HepG2 (cell line): ENCODE results near the gene ING1. TPM values are rescaled to one million over a fixed set of nuclear protein-coding genes. Genes with fewer than 3 reads are reported as not detected.

ENCODE experiments used
- ARID3A ChIP-seq: IDR thresholded peaks from 2 replicates; pipeline ENCODE4 v1.6.1; 2012; ENCODE audit warnings: low read depth, low read length, improper control_type of control experiment
- BRD4 ChIP-seq: sonication (generic); formaldehyde crosslinking; IDR thresholded peaks from 2 replicates; pipeline ENCODE4 v1.4.0; 2020; ENCODE audit warnings: missing genetic modification reagents
- CENPX ChIP-seq: sonication (generic); formaldehyde crosslinking; IDR thresholded peaks from 2 replicates; pipeline ENCODE4 v1.9.0; 2021; ENCODE audit warnings: mild to moderate bottlenecking, missing genetic modification reagents, moderate library complexity
- HNRNPUL1 ChIP-seq: fragments of 200-400 bp; formaldehyde crosslinking; IDR thresholded peaks from 2 replicates; pipeline ENCODE4 v1.6.1; 2017; ENCODE audit warnings: low read depth, mild to moderate bottlenecking, low read length, moderate library complexity
- PAWR ChIP-seq: sonication (generic); formaldehyde crosslinking; IDR thresholded peaks from 2 replicates; pipeline ENCODE4 v1.4.0; 2020; ENCODE audit warnings: missing genetic modification reagents, mild to moderate bottlenecking, borderline replicate concordance
- RELA ChIP-seq: sonication (generic); formaldehyde crosslinking; IDR thresholded peaks from 2 replicates; pipeline ENCODE4 v1.4.0; 2020; ENCODE audit warnings: missing genetic modification reagents
- SMYD3 ChIP-seq: sonication (generic); formaldehyde crosslinking; IDR thresholded peaks from 2 replicates; pipeline ENCODE4 v1.8.1; 2023; ENCODE audit warnings: mild to moderate bottlenecking, missing genetic modification reagents
- SNAPC5 ChIP-seq: sonication (generic); formaldehyde crosslinking; IDR thresholded peaks from 2 replicates; pipeline ENCODE4 v1.8.1; 2023; ENCODE audit warnings: mild to moderate bottlenecking, missing genetic modification reagents, borderline replicate concordance
- TBX2 ChIP-seq: sonication (generic); formaldehyde crosslinking; IDR thresholded peaks from 2 replicates; pipeline ENCODE4 v1.5.0; 2020; ENCODE audit warnings: missing genetic modification reagents, mild to moderate bottlenecking, borderline replicate concordance
- TEAD3 ChIP-seq: optimal IDR thresholded peaks from 2 replicates; pipeline ENCODE3; 2016; ENCODE audit warnings: borderline replicate concordance
- ZFP1 ChIP-seq: IDR thresholded peaks from 2 replicates; pipeline ENCODE4 v1.6.1; 2016
- ZFP36 ChIP-seq: fragments of 150-350 bp; IDR thresholded peaks from 2 replicates; pipeline ENCODE4 v1.6.1; 2018; ENCODE audit warnings: borderline replicate concordance, low read length, low read depth; ENCODE audit not compliant: partially characterized antibody
- ZNF225 ChIP-seq: sonication (generic); formaldehyde crosslinking; IDR thresholded peaks from 2 replicates; pipeline ENCODE4 v1.4.0; 2020; ENCODE audit warnings: mild to moderate bottlenecking, missing genetic modification reagents
- ZNF503 ChIP-seq: sonication (generic); formaldehyde crosslinking; IDR thresholded peaks from 2 replicates; pipeline ENCODE4 v1.4.0; 2020; ENCODE audit warnings: missing genetic modification reagents
- ZNF558 ChIP-seq: sonication (generic); formaldehyde crosslinking; IDR thresholded peaks from 2 replicates; pipeline ENCODE4 v1.9.0; 2022; ENCODE audit warnings: mild to moderate bottlenecking, missing genetic modification reagents, borderline replicate concordance
- ZNF563 ChIP-seq: sonication (generic); formaldehyde crosslinking; IDR thresholded peaks from 2 replicates; pipeline ENCODE4 v1.8.0; 2022; ENCODE audit warnings: mild to moderate bottlenecking, moderate library complexity, missing genetic modification reagents
- polyA plus RNA-seq, 8 experiments: library from polyadenylated mRNA; depleted of rRNA in 3 of 8; stranded (reverse) in 7 of 8; unstranded in 1 of 8; fragments of >200 nt; fragmentation: Illumina TruSeq in 4 of 8; extraction: Trizol in 4 of 8; gene quantifications; 2 replicates each; pipeline versions ENCODE4 v1.2.1 to v1.2.3, GENCODE V29; 2011 to 2016; ENCODE audit warnings: low read depth in 4 of 8, missing spikeins in 1 of 8, mixed read lengths in 1 of 8; ENCODE audit not compliant: insufficient read depth in 1 of 8
- total RNA-seq, 5 experiments: library from RNA; depleted of rRNA; stranded (reverse); fragments of >200 nt; fragmentation: Illumina TruSeq; extraction: Trizol; gene quantifications; 2 replicates each; pipeline ENCODE4 v1.2.3, GENCODE V29; 2016; ENCODE audit warnings: low read depth in 1 of 5
- TF ChIP-seq, protein P1 (sequence below): sonication (generic); formaldehyde crosslinking; conservative IDR thresholded peaks from 2 replicates; pipeline ENCODE4 v1.8.0; 2022; ENCODE audit warnings: mild to moderate bottlenecking, moderate library complexity, missing genetic modification reagents
- TF ChIP-seq, protein P2 (sequence below): sonication (generic); formaldehyde crosslinking; IDR thresholded peaks from 2 replicates; pipeline ENCODE4 v1.9.0; 2021; ENCODE audit warnings: missing genetic modification reagents, mild to moderate bottlenecking, borderline replicate concordance
- TF ChIP-seq, protein P3 (sequence below): sonication (generic); formaldehyde crosslinking; IDR thresholded peaks from 2 replicates; pipeline ENCODE4 v1.4.0; 2020; ENCODE audit warnings: missing genetic modification reagents

Gene ING1
- total and polyA plus RNA-seq, 2 of the 13 experiments (the other 11 are each of a cell fraction or from before 2014, with no cell fraction given), result 8.1 to 16.1 TPM

- TF ChIP-seq, protein P1, sequence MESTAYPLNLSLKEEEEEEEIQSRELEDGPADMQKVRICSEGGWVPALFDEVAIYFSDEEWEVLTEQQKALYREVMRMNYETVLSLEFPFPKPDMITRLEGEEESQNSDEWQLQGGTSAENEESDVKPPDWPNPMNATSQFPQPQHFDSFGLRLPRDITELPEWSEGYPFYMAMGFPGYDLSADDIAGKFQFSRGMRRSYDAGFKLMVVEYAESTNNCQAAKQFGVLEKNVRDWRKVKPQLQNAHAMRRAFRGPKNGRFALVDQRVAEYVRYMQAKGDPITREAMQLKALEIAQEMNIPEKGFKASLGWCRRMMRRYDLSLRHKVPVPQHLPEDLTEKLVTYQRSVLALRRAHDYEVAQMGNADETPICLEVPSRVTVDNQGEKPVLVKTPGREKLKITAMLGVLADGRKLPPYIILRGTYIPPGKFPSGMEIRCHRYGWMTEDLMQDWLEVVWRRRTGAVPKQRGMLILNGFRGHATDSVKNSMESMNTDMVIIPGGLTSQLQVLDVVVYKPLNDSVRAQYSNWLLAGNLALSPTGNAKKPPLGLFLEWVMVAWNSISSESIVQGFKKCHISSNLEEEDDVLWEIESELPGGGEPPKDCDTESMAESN, result no peak
- no peak for TF ChIP-seq TEAD3 (CRISPR knock-in tag)
- no peak; the same call in 1 of the 2 replicates for TF ChIP-seq SMYD3 (CRISPR knock-in tag)
- TF ChIP-seq CENPX (CRISPR knock-in tag), result no peak
- no peak for TF ChIP-seq ZNF558 (CRISPR knock-in tag)
- TF ChIP-seq ARID3A, result peak; percentile 88; the same call in 1 of the 2 replicates
- TF ChIP-seq, protein P2, sequence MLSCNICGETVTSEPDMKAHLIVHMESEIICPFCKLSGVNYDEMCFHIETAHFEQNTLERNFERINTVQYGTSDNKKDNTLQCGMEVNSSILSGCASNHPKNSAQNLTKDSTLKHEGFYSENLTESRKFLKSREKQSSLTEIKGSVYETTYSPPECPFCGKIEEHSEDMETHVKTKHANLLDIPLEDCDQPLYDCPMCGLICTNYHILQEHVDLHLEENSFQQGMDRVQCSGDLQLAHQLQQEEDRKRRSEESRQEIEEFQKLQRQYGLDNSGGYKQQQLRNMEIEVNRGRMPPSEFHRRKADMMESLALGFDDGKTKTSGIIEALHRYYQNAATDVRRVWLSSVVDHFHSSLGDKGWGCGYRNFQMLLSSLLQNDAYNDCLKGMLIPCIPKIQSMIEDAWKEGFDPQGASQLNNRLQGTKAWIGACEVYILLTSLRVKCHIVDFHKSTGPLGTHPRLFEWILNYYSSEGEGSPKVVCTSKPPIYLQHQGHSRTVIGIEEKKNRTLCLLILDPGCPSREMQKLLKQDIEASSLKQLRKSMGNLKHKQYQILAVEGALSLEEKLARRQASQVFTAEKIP, result no peak
- TF ChIP-seq, protein P3, sequence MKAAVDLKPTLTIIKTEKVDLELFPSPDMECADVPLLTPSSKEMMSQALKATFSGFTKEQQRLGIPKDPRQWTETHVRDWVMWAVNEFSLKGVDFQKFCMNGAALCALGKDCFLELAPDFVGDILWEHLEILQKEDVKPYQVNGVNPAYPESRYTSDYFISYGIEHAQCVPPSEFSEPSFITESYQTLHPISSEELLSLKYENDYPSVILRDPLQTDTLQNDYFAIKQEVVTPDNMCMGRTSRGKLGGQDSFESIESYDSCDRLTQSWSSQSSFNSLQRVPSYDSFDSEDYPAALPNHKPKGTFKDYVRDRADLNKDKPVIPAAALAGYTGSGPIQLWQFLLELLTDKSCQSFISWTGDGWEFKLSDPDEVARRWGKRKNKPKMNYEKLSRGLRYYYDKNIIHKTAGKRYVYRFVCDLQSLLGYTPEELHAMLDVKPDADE (CRISPR knock-in tag), result no peak
- no peak for TF ChIP-seq ZFP36
- TF ChIP-seq HNRNPUL1, result no peak
- TF ChIP-seq ZNF503 (CRISPR knock-in tag), result 0 out of 2 replicates have a peak, but pooled peaks have one; percentile 44
- peak; percentile 57; the same call in 1 of the 2 replicates for TF ChIP-seq BRD4 (CRISPR knock-in tag)
- TF ChIP-seq SNAPC5 (CRISPR knock-in tag), result no peak
- no peak for TF ChIP-seq ZNF225 (CRISPR knock-in tag)
- 0 out of 2 replicates have a peak, but pooled peaks have one; percentile 39 for TF ChIP-seq ZNF563 (CRISPR knock-in tag)
- TF ChIP-seq RELA (CRISPR knock-in tag), result no peak
- TF ChIP-seq ZFP1, result 0 out of 2 replicates have a peak, but pooled peaks have one; percentile 47
- peak; percentile 21; the same call in 1 of the 2 replicates for TF ChIP-seq TBX2
- TF ChIP-seq PAWR (CRISPR knock-in tag), result no peak
Measured at GRCh38 chr13:110714797-110715394, 1.4 kb downstream of the ING1 start (continued).
